GM19193 (cell line): ENCODE data around the gene MIX23.

Experiments used
- POLR2A ChIP-seq: IDR thresholded peaks from 4 replicates; pipeline ENCODE4 v1.6.1; 2011; ENCODE audit not compliant: insufficient read depth, insufficient read length; ENCODE audit errors: extremely low read depth

Gene MIX23

DNA sequence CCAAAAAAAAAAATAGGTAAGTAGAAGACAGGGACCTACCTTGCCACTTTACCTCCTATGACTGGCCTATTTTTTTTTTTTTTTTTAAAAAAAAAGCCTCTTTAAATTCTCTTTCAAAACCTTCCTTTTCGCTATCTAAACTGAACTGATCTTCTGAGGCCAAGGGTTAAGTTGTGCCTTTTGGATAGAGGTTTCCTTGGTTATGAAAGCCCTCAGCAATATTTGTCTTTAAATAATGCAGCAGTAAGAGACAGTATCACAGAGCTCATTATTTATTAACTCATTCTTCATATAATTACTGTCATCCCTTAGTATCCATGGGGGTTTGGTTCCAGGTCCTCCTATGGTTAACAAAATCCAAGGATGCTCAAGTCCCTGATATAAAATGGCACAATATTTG lies 9.0 kb downstream of the MIX23 start:
- TF ChIP-seq POLR2A: no peak

DNA sequence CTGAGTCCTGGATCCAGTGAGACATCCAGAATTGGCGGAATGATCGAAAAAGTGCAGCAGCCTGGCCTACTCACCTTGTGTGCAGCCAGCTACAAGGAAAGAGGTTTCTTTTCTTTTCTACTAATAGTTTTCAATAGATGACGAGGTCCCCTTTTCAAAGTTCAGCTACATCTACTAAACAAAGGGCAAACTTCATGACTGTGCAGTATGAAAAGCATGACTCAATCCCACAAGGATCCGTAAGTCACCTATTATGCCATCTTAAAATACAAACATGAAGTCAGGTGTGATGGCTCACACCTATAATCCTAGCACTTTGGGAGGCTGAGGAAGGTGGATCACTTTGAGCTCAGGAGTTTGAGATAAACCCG lies 16.7 kb downstream of the MIX23 start:
- no peak for TF ChIP-seq POLR2A

DNA sequence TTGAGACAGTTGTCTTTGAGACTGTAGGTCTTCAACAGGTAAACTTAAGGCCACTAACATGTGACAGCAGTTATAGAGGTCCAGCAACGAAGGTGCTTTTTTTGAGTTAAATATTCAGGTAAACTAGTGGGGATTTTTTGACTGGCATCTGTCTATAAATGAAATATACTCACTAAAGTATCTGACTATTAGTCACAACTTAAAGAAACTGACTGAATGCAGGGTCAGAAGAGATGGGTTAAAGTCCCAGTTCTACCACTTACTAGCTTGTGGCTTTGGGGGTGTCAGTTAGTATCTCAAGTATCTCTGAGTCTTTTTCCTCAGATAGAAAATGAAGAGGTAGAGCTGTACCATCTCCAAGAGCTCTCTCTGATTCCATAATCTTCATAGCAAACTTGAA lies 18.0 kb downstream of the MIX23 start:
- TF ChIP-seq POLR2A: no peak

DNA sequence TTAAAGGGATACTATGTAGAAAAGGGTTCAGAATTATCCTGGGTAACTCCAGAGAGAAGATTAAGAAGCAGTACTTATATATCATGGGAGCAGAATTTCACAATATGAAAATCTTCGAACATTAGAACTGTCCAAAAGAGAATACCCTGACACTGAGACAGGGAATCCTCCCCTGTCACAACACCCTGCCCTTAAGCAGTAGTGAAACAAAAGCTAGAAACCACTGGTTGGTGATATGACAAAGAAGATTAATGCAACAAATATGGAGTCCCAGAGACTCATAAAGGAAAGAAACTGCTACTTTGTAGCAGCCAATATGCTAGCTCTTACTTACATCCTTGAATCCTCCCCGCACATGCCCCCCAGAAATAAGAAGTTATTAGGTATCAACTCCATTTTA lies 18.5 kb downstream of the MIX23 start:
- no peak for TF ChIP-seq POLR2A

DNA sequence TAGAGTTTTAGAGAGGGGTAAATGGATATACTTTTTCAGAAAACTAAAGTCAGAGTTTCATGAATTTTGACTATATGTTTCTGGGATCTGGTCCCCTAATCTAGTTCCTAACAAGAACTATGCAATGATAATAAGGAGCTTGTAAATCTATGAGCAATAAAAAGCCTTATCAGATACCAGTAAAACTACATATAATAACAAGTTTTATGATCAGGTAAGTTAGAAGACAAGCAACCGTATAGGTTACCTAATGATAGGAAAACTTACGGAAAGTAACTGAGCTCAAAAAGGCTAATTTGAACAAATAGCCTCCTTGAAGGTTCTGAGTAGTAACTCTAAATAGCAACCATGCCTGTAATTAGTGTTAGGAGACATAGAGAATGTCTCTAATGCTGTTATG lies 21.0 kb downstream of the MIX23 start:
- TF ChIP-seq POLR2A: no peak

DNA sequence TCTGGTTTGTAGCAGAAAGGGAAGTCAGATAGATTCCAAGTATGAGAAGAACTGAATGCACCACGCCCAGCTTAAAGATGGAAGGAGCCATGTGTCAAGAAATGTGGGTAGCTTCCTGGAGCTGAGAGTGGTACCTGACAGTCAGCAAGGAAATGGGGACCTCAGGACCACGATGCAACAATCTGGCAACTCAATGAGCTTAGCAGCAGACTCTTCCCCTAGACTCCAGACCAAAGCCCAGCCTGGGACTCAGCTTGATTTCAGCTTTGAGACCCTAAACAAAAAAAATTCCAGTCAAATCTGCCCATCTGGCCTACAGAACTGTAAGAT lies 24.4 kb downstream of the MIX23 start:
- TF ChIP-seq POLR2A: no peak

DNA sequence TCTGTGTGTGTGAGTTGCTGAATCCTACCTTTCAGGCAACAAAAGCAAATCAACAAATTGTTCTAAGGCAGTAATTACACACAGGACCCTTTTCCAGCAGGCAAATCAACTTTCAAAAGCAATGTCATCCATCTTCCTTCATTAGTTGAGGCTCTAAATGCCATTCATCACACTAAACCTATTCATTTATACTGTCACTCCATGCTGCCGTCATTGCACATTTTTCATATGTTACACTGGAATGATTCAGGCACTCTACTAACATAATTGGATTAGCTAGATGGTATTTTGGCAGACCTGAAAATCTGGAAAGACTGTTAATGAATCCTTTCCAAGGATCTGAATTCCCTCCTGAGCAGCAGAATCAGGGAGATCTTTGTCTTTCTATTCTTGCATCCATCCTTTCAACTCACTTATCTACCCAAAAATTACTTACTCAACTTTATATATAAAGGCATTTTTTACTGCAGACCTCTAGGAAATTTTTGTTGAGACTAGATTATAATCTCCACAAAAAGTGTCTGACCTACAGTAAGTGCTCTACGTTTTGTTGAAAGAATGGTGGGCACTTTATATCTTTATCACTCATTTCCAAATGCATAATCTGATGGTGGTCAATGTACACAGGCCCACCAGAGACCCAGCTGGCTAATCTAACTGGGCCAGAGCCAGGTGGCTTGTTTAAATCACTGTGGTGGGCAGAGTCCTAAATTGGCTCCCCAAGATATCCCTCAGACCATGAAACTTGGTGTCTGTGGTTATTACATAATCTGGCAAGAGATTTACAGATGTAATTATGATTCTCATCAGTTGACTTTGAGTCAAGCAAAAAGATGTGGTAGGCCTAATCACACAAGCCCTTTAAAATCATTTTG lies 25.0 kb downstream of the MIX23 start:
- TF ChIP-seq POLR2A: no peak

DNA sequence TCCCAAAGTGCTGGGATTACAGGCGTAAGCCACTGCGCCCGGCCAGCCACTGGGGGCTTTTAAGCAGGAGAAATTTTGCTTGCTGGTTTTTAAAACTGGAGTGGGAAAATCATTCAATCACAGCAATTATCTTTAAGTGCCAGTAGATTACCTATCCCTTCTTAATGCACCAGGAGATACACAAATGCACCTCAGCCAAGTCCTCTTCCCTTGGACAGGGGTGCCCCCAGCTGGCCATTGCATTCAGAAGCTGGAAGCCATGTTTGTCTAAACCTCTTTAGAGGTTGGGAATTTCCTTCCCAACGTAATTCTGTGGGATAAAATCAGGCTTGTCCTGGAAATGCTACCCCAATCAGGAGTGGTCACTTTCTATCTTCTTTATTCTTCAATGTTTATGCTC lies 26.6 kb downstream of the MIX23 start:
- TF ChIP-seq POLR2A: no peak

DNA sequence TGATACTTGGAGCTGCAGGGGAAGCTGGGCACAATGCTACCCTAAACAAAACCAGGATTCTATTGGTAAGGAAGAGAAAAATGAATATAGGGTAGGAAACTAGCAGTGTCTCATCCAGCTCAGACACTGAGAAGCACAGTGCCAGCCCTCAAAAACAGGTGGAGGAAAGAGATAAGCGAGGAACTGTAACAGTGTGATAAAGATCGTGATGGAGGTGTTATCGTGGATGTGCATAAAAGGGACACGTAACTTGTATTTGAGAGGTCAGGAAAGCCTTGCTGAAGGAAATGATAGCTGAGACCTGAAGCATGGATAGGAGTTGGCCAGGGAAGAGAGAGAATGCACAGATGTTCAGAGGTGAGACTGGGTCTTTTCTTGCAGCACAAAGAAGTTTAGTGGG lies 27.4 kb downstream of the MIX23 start:
- no peak for TF ChIP-seq POLR2A

DNA sequence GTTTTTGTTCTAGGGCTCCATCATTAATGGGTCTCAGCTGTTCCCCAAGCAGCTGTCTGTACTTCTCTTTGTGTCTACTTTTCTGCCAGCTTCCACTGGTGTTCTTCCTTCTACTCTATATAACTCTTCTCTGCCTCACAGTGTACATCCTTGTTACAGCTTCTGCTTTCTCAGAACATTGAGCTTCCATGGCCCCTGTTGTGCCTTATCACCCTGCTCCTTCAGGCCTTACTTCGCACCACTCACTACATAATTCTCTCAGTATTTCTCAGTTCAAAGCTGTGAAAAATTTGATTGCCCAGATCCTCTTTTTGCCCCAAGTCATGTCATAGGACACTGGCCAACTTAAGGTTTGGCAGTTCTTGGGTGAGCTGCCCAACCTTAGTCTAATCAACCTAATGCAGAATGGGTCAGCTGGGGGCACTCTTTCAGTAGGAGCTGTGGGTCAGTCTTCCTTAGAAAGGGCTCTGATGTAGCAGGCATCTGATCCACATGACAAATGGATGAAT lies 29.1 kb downstream of the MIX23 start:
- no peak for TF ChIP-seq POLR2A

DNA sequence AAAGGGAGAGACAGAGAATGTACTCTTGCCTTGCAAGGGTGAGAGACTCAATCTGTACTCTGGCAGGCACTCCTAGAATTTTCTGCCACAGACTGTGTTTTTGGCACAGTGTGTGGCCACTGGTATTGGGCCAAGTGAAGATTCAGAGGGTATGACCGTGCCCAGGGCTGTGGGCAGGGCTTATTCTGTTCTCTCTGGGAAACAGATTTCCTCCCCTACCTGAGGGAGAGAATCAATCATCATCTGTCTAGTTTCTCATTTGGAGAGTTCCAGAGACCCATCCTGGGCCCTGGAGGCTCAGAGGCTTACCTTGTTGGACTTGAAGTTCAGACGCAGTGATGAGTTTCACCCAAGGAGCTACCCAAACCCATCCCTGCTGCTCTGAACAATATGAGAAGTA lies 29.8 kb downstream of the MIX23 start:
- TF ChIP-seq POLR2A: no peak

DNA sequence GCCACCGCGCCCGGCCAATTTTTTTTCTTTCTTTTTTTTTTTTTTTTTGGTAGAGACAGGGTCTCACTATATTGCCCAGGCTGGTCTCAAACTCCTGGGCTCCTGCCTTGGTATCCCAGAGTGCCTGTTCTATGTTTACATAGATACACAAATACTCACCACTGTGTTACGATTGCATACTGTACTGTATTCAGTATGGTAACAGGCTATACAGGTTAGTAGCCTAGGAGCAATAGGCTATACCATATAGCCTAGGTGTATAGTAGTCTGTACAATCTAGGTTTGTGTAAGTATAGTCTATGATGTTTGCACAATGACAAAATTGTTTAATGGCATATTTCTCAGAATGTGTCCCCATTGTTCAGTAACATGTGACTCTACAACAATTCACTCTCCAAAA lies 31.4 kb downstream of the MIX23 start:
- TF ChIP-seq POLR2A: no peak

DNA sequence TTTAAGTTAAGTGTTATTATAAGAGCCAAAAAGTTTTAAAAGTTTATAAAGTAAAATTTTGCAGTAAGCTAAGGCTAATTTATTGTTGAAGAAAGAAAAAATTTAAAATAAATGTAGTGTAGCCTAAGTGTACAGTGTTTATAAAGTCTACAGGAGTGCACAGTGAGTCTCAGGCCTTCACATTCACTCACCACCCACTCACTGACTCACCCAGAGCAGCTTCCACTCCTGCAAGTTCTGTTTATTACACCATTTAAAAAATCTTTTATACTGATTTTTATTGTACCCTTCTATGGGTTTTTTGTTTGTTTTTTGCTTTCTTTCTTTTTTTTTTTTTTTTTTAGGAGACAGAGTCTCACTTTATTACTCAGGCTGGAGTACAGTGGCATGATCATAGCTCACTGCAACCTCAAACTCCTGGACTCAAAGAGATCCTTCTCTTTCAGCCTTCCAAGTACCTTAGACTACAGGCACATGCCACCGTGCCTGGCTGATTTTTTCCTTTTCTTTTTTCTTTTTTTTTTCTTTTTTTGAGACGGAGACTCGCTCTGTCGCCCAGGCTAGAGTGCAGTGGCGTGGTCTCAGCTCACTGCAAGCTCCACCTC lies 32.1 kb downstream of the MIX23 start:
- TF ChIP-seq POLR2A: no peak

DNA sequence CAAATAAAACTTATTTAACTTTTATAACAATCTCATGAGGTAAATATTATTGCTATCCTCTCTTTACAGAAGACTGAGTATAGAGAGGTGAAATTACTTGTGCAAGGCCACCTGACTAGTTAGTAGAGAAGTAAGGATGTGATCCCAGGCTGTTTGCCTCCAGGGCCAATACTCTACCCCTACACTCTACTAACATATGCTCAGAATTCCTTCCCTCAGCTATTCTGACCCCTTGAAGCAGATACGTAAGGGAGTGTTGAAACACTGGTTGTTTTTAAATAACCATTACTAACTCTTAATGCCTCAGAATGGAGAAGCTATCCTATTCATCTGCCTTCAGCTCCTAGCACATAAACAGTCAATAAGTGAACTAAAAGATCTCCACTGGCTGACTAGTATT lies 33.9 kb downstream of the MIX23 start:
- no peak for TF ChIP-seq POLR2A

DNA sequence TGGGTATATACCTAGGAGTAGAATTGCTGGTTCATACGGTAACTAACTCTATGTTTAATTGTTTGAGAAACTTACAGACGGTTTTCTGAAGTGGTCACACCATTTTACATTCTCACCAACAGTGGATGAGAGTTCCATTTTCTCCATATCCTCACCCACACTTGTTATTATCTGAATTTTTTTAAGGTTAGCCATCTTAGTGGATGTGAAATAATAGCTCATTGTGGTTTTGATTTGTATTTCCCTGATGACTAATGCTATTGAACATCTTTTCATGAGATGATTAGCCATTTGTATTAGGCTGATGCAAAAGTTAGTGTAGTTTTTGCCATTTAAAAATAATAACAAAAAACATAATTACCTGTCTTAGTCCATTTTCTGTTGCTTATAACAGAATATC lies 39.4 kb downstream of the MIX23 start:
- TF ChIP-seq POLR2A: no peak

DNA sequence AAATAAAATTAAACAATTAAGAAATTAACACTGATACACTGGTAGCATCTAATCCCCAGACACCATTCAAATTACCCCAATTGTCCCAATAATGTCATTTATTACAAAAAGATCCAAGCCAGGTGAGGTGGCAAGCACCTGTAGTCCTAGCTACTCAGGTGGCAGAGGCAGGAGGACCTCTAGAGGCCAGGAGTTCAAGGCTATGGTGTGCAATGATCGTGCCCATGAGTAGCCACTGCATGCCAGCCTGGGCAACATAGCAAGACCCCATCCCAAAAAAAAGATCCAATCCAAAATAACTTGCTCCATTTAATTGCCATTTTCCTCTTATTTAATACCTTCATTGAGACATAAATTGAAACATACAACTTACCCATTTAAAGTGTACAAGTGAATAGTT lies 40.2 kb downstream of the MIX23 start:
- TF ChIP-seq POLR2A: no peak

DNA sequence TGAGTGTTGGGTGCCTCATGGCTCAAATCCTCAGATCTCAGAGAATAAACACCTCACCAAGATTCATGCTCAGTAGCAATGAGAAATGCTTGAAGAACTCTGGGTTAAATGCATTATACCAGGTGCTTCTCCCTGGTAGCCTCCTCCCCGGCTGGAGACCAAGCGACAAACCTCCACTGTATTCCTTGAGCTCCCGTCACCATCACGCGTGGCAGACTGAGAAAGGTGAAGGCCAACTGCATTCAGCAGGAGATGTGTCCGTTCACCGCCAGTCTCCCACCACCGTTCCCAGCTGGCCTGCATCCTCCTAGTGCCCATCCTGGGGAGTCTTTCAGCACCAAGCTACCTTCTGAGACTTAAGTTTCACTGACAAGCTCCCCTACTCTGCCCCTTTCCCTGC lies 50.5 kb downstream of the MIX23 start:
- TF ChIP-seq POLR2A: no peak

DNA sequence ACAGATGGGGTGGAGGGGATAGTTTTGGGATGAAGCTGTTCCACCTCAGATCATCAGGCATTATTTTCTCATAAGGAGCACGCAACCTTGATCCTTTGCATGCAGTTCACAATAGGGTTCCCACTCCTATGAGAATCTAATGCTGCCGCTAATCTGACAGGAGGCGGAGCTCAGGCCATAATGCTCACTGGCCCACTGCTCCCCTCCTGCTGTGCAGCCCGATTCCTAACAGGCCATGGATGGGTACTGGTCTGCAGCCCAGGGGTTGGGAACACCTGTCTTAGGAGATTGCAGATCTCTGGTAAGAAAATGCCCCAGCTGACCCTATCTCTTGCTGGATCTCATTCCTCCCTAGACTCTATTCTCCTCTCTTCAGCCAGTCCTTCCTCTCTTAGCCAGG lies 51.1 kb downstream of the MIX23 start:
- TF ChIP-seq POLR2A: no peak

DNA sequence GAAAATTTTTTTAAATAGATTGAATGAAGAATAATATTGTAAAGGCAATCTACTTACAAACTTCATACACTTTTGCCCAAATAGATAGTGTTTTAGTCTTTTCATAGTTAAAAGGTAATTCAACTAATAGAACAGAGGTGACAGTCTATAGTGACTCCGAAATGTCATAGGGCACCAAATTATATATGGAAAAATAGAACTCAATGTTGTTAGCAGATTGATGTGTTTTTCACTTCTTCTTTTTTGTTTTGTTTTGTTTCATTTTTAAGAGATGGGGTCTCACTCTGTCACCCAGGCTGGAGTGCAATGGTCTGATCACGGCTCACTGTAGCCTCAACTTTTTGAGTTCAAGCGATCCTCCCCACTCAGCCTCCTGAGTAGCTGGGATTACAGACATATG lies 57.3 kb downstream of the MIX23 start:
- no peak for TF ChIP-seq POLR2A
